HepG2 (cell line): Measurements from ENCODE around the gene SERPINB6. TPM values are rescaled to one million over a fixed set of nuclear protein-coding genes. Genes with fewer than 3 reads are reported as not detected.

ENCODE experiments used
- ELK4 ChIP-seq: sonication (generic); formaldehyde crosslinking; IDR thresholded peaks from 2 replicates; pipeline ENCODE4 v1.9.0; 2021; ENCODE audit warnings: missing genetic modification reagents, borderline replicate concordance
- HOXA3 ChIP-seq: sonication (generic); formaldehyde crosslinking; IDR thresholded peaks from 2 replicates; pipeline ENCODE4 v1.5.0; 2020; ENCODE audit warnings: missing genetic modification reagents
- IRX3 ChIP-seq: sonication (generic); formaldehyde crosslinking; IDR thresholded peaks from 2 replicates; pipeline ENCODE4 v1.8.1; 2023; ENCODE audit warnings: mild to moderate bottlenecking, low read depth, missing genetic modification reagents, borderline replicate concordance
- KDM5B ChIP-seq: sonication (generic); formaldehyde crosslinking; IDR thresholded peaks from 2 replicates; pipeline ENCODE4 v1.4.0; 2020; ENCODE audit warnings: missing genetic modification reagents, mild to moderate bottlenecking, borderline replicate concordance
- MIER2 ChIP-seq: IDR thresholded peaks from 2 replicates; pipeline ENCODE4 v1.6.1; 2016; ENCODE audit warnings: missing biosample characterization, missing genetic modification reagents
- NBN ChIP-seq: fragments of 450-650 bp; conservative IDR thresholded peaks from 2 replicates; pipeline ENCODE4 v1.6.1; 2017
- TBL1XR1 ChIP-seq: fragments of 150-350 bp; IDR thresholded peaks from 2 replicates; pipeline ENCODE4 v1.6.1; 2014; ENCODE audit warnings: borderline replicate concordance, low read length; ENCODE audit not compliant: partially characterized antibody
- TCF7L2 ChIP-seq: IDR thresholded peaks from 2 replicates; pipeline ENCODE4 v1.6.1; 2011; ENCODE audit warnings: mild to moderate bottlenecking, low read depth, low read length, moderate library complexity
- TEF ChIP-seq: sonication (generic); formaldehyde crosslinking; IDR thresholded peaks from 2 replicates; pipeline ENCODE4 v1.5.0; 2020; ENCODE audit warnings: missing genetic modification reagents
- ZBTB14 ChIP-seq: sonication (generic); formaldehyde crosslinking; IDR thresholded peaks from 2 replicates; pipeline ENCODE4 v1.4.0; 2020; ENCODE audit warnings: missing genetic modification reagents
- ZNF225 ChIP-seq: sonication (generic); formaldehyde crosslinking; IDR thresholded peaks from 2 replicates; pipeline ENCODE4 v1.4.0; 2020; ENCODE audit warnings: mild to moderate bottlenecking, missing genetic modification reagents
- ZNF256 ChIP-seq: sonication (generic); formaldehyde crosslinking; conservative IDR thresholded peaks from 2 replicates; pipeline ENCODE4 v1.4.0; 2020; ENCODE audit warnings: missing genetic modification reagents
- ZNF317 ChIP-seq: sonication (generic); formaldehyde crosslinking; IDR thresholded peaks from 2 replicates; pipeline ENCODE4 v1.5.0; 2020; ENCODE audit warnings: mild to moderate bottlenecking, missing genetic modification reagents
- ZNF550 ChIP-seq: sonication (generic); formaldehyde crosslinking; IDR thresholded peaks from 2 replicates; pipeline ENCODE4 v1.4.0; 2020; ENCODE audit warnings: mild to moderate bottlenecking, missing genetic modification reagents, borderline replicate concordance
- ZNF644 ChIP-seq: IDR thresholded peaks from 2 replicates; pipeline ENCODE4 v1.6.1; 2016; ENCODE audit warnings: low read depth
- ZNF678 ChIP-seq: sonication (generic); formaldehyde crosslinking; IDR thresholded peaks from 2 replicates; pipeline ENCODE4 v1.4.0; 2020; ENCODE audit warnings: mild to moderate bottlenecking, missing genetic modification reagents
- ZNF709 ChIP-seq: sonication (generic); formaldehyde crosslinking; IDR thresholded peaks from 2 replicates; pipeline ENCODE4 v1.5.0; 2020; ENCODE audit warnings: mild to moderate bottlenecking, missing genetic modification reagents
- ZNF746 ChIP-seq: sonication (generic); formaldehyde crosslinking; IDR thresholded peaks from 2 replicates; pipeline ENCODE4 v1.8.0; 2022; ENCODE audit warnings: mild to moderate bottlenecking, missing genetic modification reagents
- ZNF747 ChIP-seq: sonication (generic); formaldehyde crosslinking; IDR thresholded peaks from 2 replicates; pipeline ENCODE4 v1.8.1; 2023; ENCODE audit warnings: missing genetic modification reagents, mild to moderate bottlenecking, borderline replicate concordance
- polyA plus RNA-seq, 8 experiments: library from polyadenylated mRNA; depleted of rRNA in 3 of 8; stranded (reverse) in 7 of 8; unstranded in 1 of 8; fragments of >200 nt; fragmentation: Illumina TruSeq in 4 of 8; extraction: Trizol in 4 of 8; gene quantifications; 2 replicates each; pipeline versions ENCODE4 v1.2.1 to v1.2.3, GENCODE V29; 2011 to 2016; ENCODE audit warnings: low read depth in 4 of 8, missing spikeins in 1 of 8, mixed read lengths in 1 of 8; ENCODE audit not compliant: insufficient read depth in 1 of 8
- total RNA-seq, 5 experiments: library from RNA; depleted of rRNA; stranded (reverse); fragments of >200 nt; fragmentation: Illumina TruSeq; extraction: Trizol; gene quantifications; 2 replicates each; pipeline ENCODE4 v1.2.3, GENCODE V29; 2016; ENCODE audit warnings: low read depth in 1 of 5
- TF ChIP-seq, protein P1 (sequence below): sonication (generic); formaldehyde crosslinking; IDR thresholded peaks from 2 replicates; pipeline ENCODE4 v1.5.0; 2020; ENCODE audit warnings: missing genetic modification reagents, mild to moderate bottlenecking, borderline replicate concordance
- TF ChIP-seq, protein P2 (sequence below): IDR thresholded peaks from 2 replicates; pipeline ENCODE4 v1.6.1; 2016; ENCODE audit warnings: low read depth, control low read depth

The SERPINB6 gene
- total and polyA plus RNA-seq, 2 of the 13 experiments (the other 11 are each of a cell fraction or from before 2014, with no cell fraction given), result 38.2 to 61.3 TPM

GRCh38 chr6:2988426-2989331, 17.3 kb upstream of the SERPINB6 start (continued):
- TF ChIP-seq TEF (CRISPR knock-in tag), result 0 out of 2 replicates have a peak, but pooled peaks have one; percentile 70
- TF ChIP-seq ZNF317 (CRISPR knock-in tag), result peak; percentile 67; the same call in 1 of the 2 replicates
- peak; percentile 64 for TF ChIP-seq ZNF746
- TF ChIP-seq KDM5B, result peak; percentile 86; the same call in 1 of the 2 replicates
- peak; percentile 23 for TF ChIP-seq TBL1XR1
- TF ChIP-seq ZNF644, result peak; percentile 51
- TF ChIP-seq NBN, result no peak
- peak; percentile 91 for TF ChIP-seq ZNF550 (CRISPR knock-in tag)
- TF ChIP-seq ZNF225 (CRISPR knock-in tag), result peak; percentile 81
- TF ChIP-seq ZNF747 (CRISPR knock-in tag), result peak; percentile 95
- TF ChIP-seq MIER2 (CRISPR knock-in tag), result no peak
- no peak for TF ChIP-seq ELK4 (CRISPR knock-in tag)
- TF ChIP-seq ZNF256 (CRISPR knock-in tag), result peak; percentile 63; the same call in 1 of the 2 replicates
- TF ChIP-seq TCF7L2, result no peak
- TF ChIP-seq HOXA3 (CRISPR knock-in tag), result peak; percentile 82
- TF ChIP-seq ZBTB14 (CRISPR knock-in tag), result no peak; the same call in 1 of the 2 replicates
- TF ChIP-seq, protein P1, sequence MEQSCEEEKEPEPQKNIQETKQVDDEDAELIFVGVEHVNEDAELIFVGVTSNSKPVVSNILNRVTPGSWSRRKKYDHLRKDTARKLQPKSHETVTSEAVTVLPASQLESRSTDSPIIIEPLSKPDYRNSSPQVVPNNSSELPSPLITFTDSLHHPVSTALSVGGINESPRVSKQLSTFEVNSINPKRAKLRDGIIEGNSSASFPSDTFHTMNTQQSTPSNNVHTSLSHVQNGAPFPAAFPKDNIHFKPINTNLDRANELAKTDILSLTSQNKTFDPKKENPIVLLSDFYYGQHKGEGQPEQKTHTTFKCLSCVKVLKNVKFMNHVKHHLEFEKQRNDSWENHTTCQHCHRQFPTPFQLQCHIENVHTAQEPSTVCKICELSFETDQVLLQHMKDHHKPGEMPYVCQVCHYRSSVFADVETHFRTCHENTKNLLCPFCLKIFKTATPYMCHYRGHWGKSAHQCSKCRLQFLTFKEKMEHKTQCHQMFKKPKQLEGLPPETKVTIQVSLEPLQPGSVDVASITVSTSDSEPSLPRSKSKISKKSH (CRISPR knock-in tag), result peak; percentile 96
- TF ChIP-seq ZNF678 (CRISPR knock-in tag), result no peak; the same call in 1 of the 2 replicates
- TF ChIP-seq IRX3 (CRISPR knock-in tag), result peak; percentile 96
- TF ChIP-seq, protein P2, sequence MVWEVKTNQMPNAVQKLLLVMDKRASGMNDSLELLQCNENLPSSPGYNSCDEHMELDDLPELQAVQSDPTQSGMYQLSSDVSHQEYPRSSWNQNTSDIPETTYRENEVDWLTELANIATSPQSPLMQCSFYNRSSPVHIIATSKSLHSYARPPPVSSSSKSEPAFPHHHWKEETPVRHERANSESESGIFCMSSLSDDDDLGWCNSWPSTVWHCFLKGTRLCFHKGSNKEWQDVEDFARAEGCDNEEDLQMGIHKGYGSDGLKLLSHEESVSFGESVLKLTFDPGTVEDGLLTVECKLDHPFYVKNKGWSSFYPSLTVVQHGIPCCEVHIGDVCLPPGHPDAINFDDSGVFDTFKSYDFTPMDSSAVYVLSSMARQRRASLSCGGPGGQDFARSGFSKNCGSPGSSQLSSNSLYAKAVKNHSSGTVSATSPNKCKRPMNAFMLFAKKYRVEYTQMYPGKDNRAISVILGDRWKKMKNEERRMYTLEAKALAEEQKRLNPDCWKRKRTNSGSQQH, result peak; percentile 26
- TF ChIP-seq ZNF709 (CRISPR knock-in tag), result peak; percentile 98
